Small intestine (tissue), 7 donors: Measurements from ENCODE around the gene EPHB4. TPM values are rescaled to one million over a fixed set of nuclear protein-coding genes. Genes with fewer than 3 reads are reported as not detected.

Experiments used
- DNase-seq, 2 donors: peaks; one replicate each; pipeline versions ENCODE4 v3.0.0 to v3.0.0-alpha.2; 2013
- FAIRE-seq: peaks from 2 replicates; lab custom pipeline; 2012; peaks lifted over from hg19 to GRCh38; lab: Jason Lieb, UNC
- H3K27ac ChIP-seq, 3 donors: one replicate each; pipeline ENCODE4 v1.5.1; 2013; ENCODE audit warnings: low read length in 2 of 3, mild to moderate bottlenecking in 2 of 3, control low read depth in 1 of 3, inconsistent platforms in 1 of 3, low read depth in 1 of 3, moderate library complexity in 1 of 3
- H3K27me3 ChIP-seq, 3 donors: one replicate each; pipeline ENCODE4 v1.6.1; 2013; ENCODE audit warnings: low read length in 3 of 3, inconsistent platforms in 1 of 3; ENCODE audit not compliant: control insufficient read depth in 3 of 3, insufficient read depth in 3 of 3
- H3K36me3 ChIP-seq, 3 donors: one replicate each; pipeline ENCODE4 v1.6.1; 2013; ENCODE audit warnings: low read length in 3 of 3, inconsistent platforms in 1 of 3, low read depth in 1 of 3, mild to moderate bottlenecking in 1 of 3, moderate library complexity in 1 of 3; ENCODE audit not compliant: control insufficient read depth in 3 of 3, insufficient read depth in 2 of 3
- H3K4me1 ChIP-seq, 3 donors: one replicate each; pipeline ENCODE4 v1.6.1; 2013; ENCODE audit warnings: low read length in 2 of 3, inconsistent platforms in 1 of 3, low read depth in 1 of 3, mild to moderate bottlenecking in 1 of 3, moderate library complexity in 1 of 3; ENCODE audit not compliant: control insufficient read depth in 3 of 3, insufficient read depth in 2 of 3
- H3K4me3 ChIP-seq, 3 donors: one replicate each; pipeline ENCODE4 v1.5.1; 2013; ENCODE audit warnings: low read length in 3 of 3, control low read depth in 1 of 3, inconsistent platforms in 1 of 3, low read depth in 1 of 3, mild to moderate bottlenecking in 1 of 3, moderate library complexity in 1 of 3
- H3K9me3 ChIP-seq, 2 donors: one replicate each; pipeline ENCODE4 v1.6.1; 2013; ENCODE audit warnings: low read depth in 1 of 2, low read length in 1 of 2; ENCODE audit not compliant: control insufficient read depth in 2 of 2, insufficient read depth in 1 of 2
- WGBS, 3 donors: extraction: QIAGEN DNeasy Blood & Tissue Kit; methylation state at CpG; one replicate each; pipeline ENCODE4 v1.1.7; 2013; 5-methylcytosine and 5-hydroxymethylcytosine counted together
- polyA plus RNA-seq, 4 donors: library from polyadenylated mRNA; stranded (reverse) in 3 of 4; unstranded in 1 of 4; fragments of 200-250 nt in 3 of 4; fragments of 120-200 nt in 1 of 4; gene quantifications; one replicate each; pipeline versions ENCODE4 v1.2.1 to v1.2.3, GENCODE V29; 2013
- donor health status: healthy with polysubstance abuse.
- donor health status: control.
- donor health status: control.
- donor health status: Bipolar disorder and iron deficiency.
- donor health status: healthy.

The EPHB4 gene
- polyA plus RNA-seq, 4 donors: 1.3 to 53.9 (median 20.0) TPM

- H3K4me1 ChIP-seq: peaks cover 0 to 17% (median 0%) of the 10 kb centered on the region in 3 donors
- DNase-seq: peak in 1 of 2 donors; percentile 23
These were observed 1.9 kb upstream of the EPHB4 start for GRCh38 chr7:100829150-100829716.

GRCh38 chr7:100826514-100827329 lies 601 bp downstream of the EPHB4 start:
- H3K4me3 ChIP-seq: peak overlapping the region; percentile 64 to 78 (median 70)
- H3K4me1 ChIP-seq: peaks cover 0 to 17% (median 0%) of the 10 kb centered on the region in 3 donors
- H3K9me3 ChIP-seq: no peaks in the 10 kb centered on the region
- peak in 1 of 2 donors; percentile 11 for DNase-seq
- 0 to 2% (median 1%) methylated on average over 64 to 71 of the region's 71 CpGs for WGBS, 3 donors
- peak overlapping the region in 2 of 3 donors; percentile 12 to 68 for H3K27ac ChIP-seq
- no peaks in the 10 kb centered on the region for H3K27me3 ChIP-seq
- FAIRE-seq: no peak
- H3K36me3 ChIP-seq: peaks cover 0 to 31% (median 0%) of the 10 kb centered on the region in 3 donors

More at GRCh38 chr7:100829150-100829716, 1.9 kb upstream of the EPHB4 start:
- WGBS, 3 donors: 28 to 34% (median 33%) methylated on average over 13 to 20 of the region's 20 CpGs
- Histone ChIP-seq H3K27me3 (no peaks in the 10 kb centered on the region), H3K27ac (no peak overlapping the region), H3K4me3 (no peak overlapping the region), H3K36me3 (peaks cover 0 to 9% (median 0%) of the 10 kb centered on the region in 3 donors), H3K9me3 (peaks cover 0 to 5% of the 10 kb centered on the region in 2 donors)
- no peak for FAIRE-seq

GRCh38 chr7:100825751-100826513 lies 1.4 kb downstream of the EPHB4 start:
- no peak for FAIRE-seq
- WGBS, 3 donors: 5 to 13% (median 13%) methylated on average over 16 to 17 of the region's 17 CpGs

GRCh38 chr7:100825215-100825671 lies 2.1 kb downstream of the EPHB4 start:
- Histone ChIP-seq H3K27ac (peak overlapping the region in 2 of 3 donors; percentile 5 to 12), H3K36me3 (peaks cover 0 to 42% (median 0%) of the 10 kb centered on the region in 3 donors), H3K4me3 (peak overlapping the region in 2 of 3 donors; percentile 13 to 76), H3K9me3 (no peaks in the 10 kb centered on the region), H3K27me3 (no peaks in the 10 kb centered on the region), H3K4me1 (peaks cover 0 to 14% (median 0%) of the 10 kb centered on the region in 3 donors)
- DNase-seq (peak; percentile 24 to 35), FAIRE-seq (no peak)
- 14 to 36% (median 23%) methylated on average over 15 to 16 of the region's 16 CpGs for WGBS, 3 donors

More at GRCh38 chr7:100825751-100826513, 1.4 kb downstream of the EPHB4 start:
- Histone ChIP-seq H3K4me3 (peak overlapping the region; percentile 64 to 76 (median 70)), H3K4me1 (peaks cover 0 to 14% (median 0%) of the 10 kb centered on the region in 3 donors), H3K27me3 (no peaks in the 10 kb centered on the region), H3K36me3 (peaks cover 0 to 36% (median 0%) of the 10 kb centered on the region in 3 donors), H3K9me3 (no peaks in the 10 kb centered on the region), H3K27ac (peak overlapping the region; percentile 5 to 68 (median 12))
- peak; percentile 43 to 60 for DNase-seq

- no peak for DNase-seq
- Histone ChIP-seq H3K27me3 (no peaks in the 10 kb centered on the region), H3K4me3 (no peak overlapping the region), H3K9me3 (no peaks in the 10 kb centered on the region), H3K27ac (no peak overlapping the region), H3K36me3 (peaks cover 0 to 48% (median 0%) of the 10 kb centered on the region in 3 donors), H3K4me1 (peaks cover 0 to 14% (median 0%) of the 10 kb centered on the region in 3 donors)
- 34 to 44% (median 40%) methylated on average over 18 of the region's 18 CpGs for WGBS, 3 donors
- no peak for FAIRE-seq
These were observed 2.7 kb downstream of the EPHB4 start for GRCh38 chr7:100824499-100825214.

- H3K27me3 ChIP-seq: no peaks in the 10 kb centered on the region
- peaks cover 0 to 59% (median 0%) of the 10 kb centered on the region in 3 donors for H3K36me3 ChIP-seq
- no peak overlapping the region for H3K27ac ChIP-seq
- H3K9me3 ChIP-seq: no peaks in the 10 kb centered on the region
- DNase-seq: no peak
- peaks cover 0 to 11% (median 0%) of the 10 kb centered on the region in 3 donors for H3K4me1 ChIP-seq
- H3K4me3 ChIP-seq: no peak overlapping the region
- no peak for FAIRE-seq
- 92 to 96% (median 92%) methylated on average over 26 to 31 of the region's 31 CpGs for WGBS, 3 donors
These were observed 3.8 kb downstream of the EPHB4 start for GRCh38 chr7:100823534-100823933.

GRCh38 chr7:100823140-100823525 lies 4.2 kb downstream of the EPHB4 start:
- Histone ChIP-seq H3K36me3 (peaks cover 0 to 63% (median 0%) of the 10 kb centered on the region in 3 donors), H3K4me1 (peaks cover 0 to 9% (median 0%) of the 10 kb centered on the region in 3 donors), H3K9me3 (no peaks in the 10 kb centered on the region), H3K27ac (no peak overlapping the region), H3K4me3 (no peak overlapping the region), H3K27me3 (no peaks in the 10 kb centered on the region)
- DNase-seq: no peak
- no peak for FAIRE-seq
- 69 to 82% (median 79%) methylated on average over 7 of the region's 7 CpGs for WGBS, 3 donors
